ENCODE results near the gene RAB11A. TPM values are rescaled to one million over a fixed set of nuclear protein-coding genes. Genes with fewer than 3 reads are reported as not detected.
A peak's percentile ranks its signal among the peaks of the same experiment; 100 is the strongest.

Gene RAB11A
- total and polyA plus RNA-seq, 7 donors = 89.5 to 152 (median 115) TPM

- 61 to 69% (median 66%) methylated on average over 2 of the region's 2 CpGs for WGBS, 3 donors
- ATAC-seq (no peak), DNase-seq (no peak)
- H3K36me3 ChIP-seq (ENCODE audit: insufficient read depth in 1 of 2, low read depth in 1 of 2) = peaks cover 5 to 84% of the 10 kb centered on the region in 2 donors
- H3K4me1 ChIP-seq = peaks cover 11% of the 10 kb centered on the region
- intact Hi-C loops (cut with DNase I) = no loop called here
- no peaks in the 10 kb centered on the region for H3K27me3 ChIP-seq (ENCODE audit: insufficient read depth in 3 of 3, low read length in 2 of 3)
- TF ChIP-seq, protein P1, sequence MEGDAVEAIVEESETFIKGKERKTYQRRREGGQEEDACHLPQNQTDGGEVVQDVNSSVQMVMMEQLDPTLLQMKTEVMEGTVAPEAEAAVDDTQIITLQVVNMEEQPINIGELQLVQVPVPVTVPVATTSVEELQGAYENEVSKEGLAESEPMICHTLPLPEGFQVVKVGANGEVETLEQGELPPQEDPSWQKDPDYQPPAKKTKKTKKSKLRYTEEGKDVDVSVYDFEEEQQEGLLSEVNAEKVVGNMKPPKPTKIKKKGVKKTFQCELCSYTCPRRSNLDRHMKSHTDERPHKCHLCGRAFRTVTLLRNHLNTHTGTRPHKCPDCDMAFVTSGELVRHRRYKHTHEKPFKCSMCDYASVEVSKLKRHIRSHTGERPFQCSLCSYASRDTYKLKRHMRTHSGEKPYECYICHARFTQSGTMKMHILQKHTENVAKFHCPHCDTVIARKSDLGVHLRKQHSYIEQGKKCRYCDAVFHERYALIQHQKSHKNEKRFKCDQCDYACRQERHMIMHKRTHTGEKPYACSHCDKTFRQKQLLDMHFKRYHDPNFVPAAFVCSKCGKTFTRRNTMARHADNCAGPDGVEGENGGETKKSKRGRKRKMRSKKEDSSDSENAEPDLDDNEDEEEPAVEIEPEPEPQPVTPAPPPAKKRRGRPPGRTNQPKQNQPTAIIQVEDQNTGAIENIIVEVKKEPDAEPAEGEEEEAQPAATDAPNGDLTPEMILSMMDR (IDR thresholded peaks at IDR 0.05) = no peak
- H3K9me3 ChIP-seq = no peaks in the 10 kb centered on the region
- no peak overlapping the region for H3K27ac ChIP-seq
- H3K4me3 ChIP-seq = no peak overlapping the region
Observed at GRCh38 chr15:65901336-65901735, 32.0 kb downstream of the RAB11A start.

GRCh38 chr15:65901836-65902235 lies 32.5 kb downstream of the RAB11A start:
- 95 to 97% (median 97%) methylated on average over 3 of the region's 3 CpGs for WGBS, 3 donors
- no peak for ATAC-seq

GRCh38 chr15:65902373-65902772 lies 33.1 kb downstream of the RAB11A start:
- H3K27ac ChIP-seq = no peak overlapping the region
- 88 to 100% (median 93%) methylated on average over 1 of the region's 1 CpG for WGBS, 3 donors
- peak; percentile 47 to 55 (median 50) for ATAC-seq

More at GRCh38 chr15:65901836-65902235, 32.5 kb downstream of the RAB11A start:
- Histone ChIP-seq H3K9me3 (no peaks in the 10 kb centered on the region), H3K4me3 (no peak overlapping the region), H3K27ac (no peak overlapping the region), H3K36me3 (ENCODE audit: insufficient read depth in 1 of 2, low read depth in 1 of 2) (peaks cover 5 to 84% of the 10 kb centered on the region in 2 donors), H3K4me1 (peaks cover 11% of the 10 kb centered on the region), H3K27me3 (ENCODE audit: insufficient read depth in 3 of 3, low read length in 2 of 3) (no peaks in the 10 kb centered on the region)
- TF ChIP-seq, protein P1 (IDR thresholded peaks at IDR 0.05) = no peak
- intact Hi-C loops (cut with DNase I) = no loop called here
- no peak for DNase-seq

DNA sequence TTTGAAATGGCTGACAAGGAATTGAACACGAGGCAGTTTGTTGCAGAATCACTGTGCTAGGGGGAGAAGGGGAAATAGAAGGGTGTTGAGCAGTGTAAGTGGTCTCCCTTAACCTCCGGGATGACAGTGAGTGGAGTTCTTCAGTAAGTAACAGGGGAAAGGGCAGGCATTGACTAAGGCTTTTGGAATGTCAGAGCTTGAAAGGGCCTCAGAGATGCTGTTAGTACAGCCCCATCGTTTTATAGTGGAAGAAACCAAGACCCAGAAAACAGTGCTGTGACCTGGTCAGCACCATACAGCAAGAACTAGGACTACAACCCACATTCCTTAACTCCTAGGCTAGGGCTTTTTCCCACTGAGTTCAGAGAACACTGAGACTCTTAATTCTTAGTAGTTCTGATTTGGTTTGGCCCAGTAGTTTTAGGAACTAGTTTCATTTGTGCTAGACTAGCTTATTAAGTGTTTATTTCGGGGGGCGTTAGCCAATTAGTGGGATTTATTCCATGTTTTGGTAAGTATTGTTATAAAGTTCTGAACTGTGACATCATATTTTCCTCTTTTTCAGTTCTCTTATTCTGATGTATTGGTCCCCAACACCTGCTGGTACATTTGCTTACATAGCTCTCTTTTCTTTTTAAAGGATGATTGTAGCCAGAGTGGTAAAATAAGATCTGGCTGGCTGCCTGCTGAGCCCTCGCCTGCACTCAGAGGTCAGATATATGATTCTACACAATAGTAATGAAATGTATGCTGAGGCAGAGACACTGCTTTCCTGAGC lies 34.2 kb downstream of the RAB11A start:
- H3K4me1 ChIP-seq = peaks cover 11% of the 10 kb centered on the region
- no peaks in the 10 kb centered on the region for H3K9me3 ChIP-seq
- DNase-seq (no peak), ATAC-seq (no peak)
- intact Hi-C loops (cut with DNase I) = no loop called here
- 83 to 89% (median 87%) methylated on average over 6 of the region's 6 CpGs for WGBS, 3 donors
- TF ChIP-seq, protein P1 (IDR thresholded peaks at IDR 0.05) = no peak
- H3K36me3 ChIP-seq (ENCODE audit: insufficient read depth in 1 of 2, low read depth in 1 of 2) = peaks cover 2 to 86% of the 10 kb centered on the region in 2 donors
- no peak overlapping the region for H3K27ac ChIP-seq
- no peak overlapping the region for H3K4me3 ChIP-seq
- H3K27me3 ChIP-seq (ENCODE audit: insufficient read depth in 3 of 3, low read length in 2 of 3) = no peaks in the 10 kb centered on the region

More at GRCh38 chr15:65902373-65902772, 33.1 kb downstream of the RAB11A start:
- TF ChIP-seq, protein P1 (IDR thresholded peaks at IDR 0.05) = no peak
- H3K4me3 ChIP-seq = no peak overlapping the region
- H3K27me3 ChIP-seq (ENCODE audit: insufficient read depth in 3 of 3, low read length in 2 of 3) = no peaks in the 10 kb centered on the region
- peaks cover 2 to 84% of the 10 kb centered on the region in 2 donors for H3K36me3 ChIP-seq (ENCODE audit: insufficient read depth in 1 of 2, low read depth in 1 of 2)
- intact Hi-C loops (cut with DNase I) = no loop called here
- no peaks in the 10 kb centered on the region for H3K9me3 ChIP-seq
- H3K4me1 ChIP-seq = peaks cover 11% of the 10 kb centered on the region
- DNase-seq = peak in 1 of 2 donors; percentile 59
